GM12892 (cell line): ENCODE results near the gene SLC38A6.

Experiments used
- POLR2A ChIP-seq: IDR thresholded peaks from 2 replicates; pipeline ENCODE4 v1.6.1; 2011; ENCODE audit warnings: low read depth, low read length, control low read depth
- POLR2AphosphoS5 ChIP-seq: IDR thresholded peaks from 2 replicates; pipeline ENCODE4 v1.6.1; 2011; ENCODE audit warnings: low read depth, low read length, control low read depth

- TF ChIP-seq POLR2AphosphoS5, result no peak
- TF ChIP-seq POLR2A, result no peak
These were observed 15.6 kb upstream of the SLC38A6 start for GRCh38 chr14:60965402-60965801.
